Upper lobe of left lung (tissue), 6 donors: ENCODE data around the gene LINC00305. TPM values are rescaled to one million over a fixed set of nuclear protein-coding genes. Genes with fewer than 3 reads are reported as not detected.

Experiments
- ATAC-seq, 2 donors: fragments of 200-7000 bp; cut with Tn5 transposase; one replicate each; pipeline ENCODE4 v1.9.1; 2022; ENCODE audit warnings: mild to moderate bottlenecking in 2 of 2, moderate library complexity in 2 of 2; ENCODE audit not compliant: low FRiP score in 2 of 2
- DNase-seq, 2 donors: peaks; one replicate each; pipeline ENCODE4 v3.0.0-alpha.2; 2019 to 2020
- H3K27ac ChIP-seq, 4 donors: fragments of 200-600 bp; sonication (generic); one replicate each; pipeline ENCODE4 v1.5.1; 2016 to 2019
- H3K27me3 ChIP-seq, 4 donors: fragments of 200-600 bp; sonication (generic); one replicate each; pipeline ENCODE4 v1.5.1; 2017 to 2019
- H3K36me3 ChIP-seq, 4 donors: fragments of 200-600 bp; sonication (generic); one replicate each; pipeline ENCODE4 v1.5.1; 2016 to 2019
- H3K4me1 ChIP-seq, 4 donors: fragments of 200-600 bp; sonication (generic); one replicate each; pipeline ENCODE4 v1.5.1; 2018 to 2019
- H3K4me3 ChIP-seq, 4 donors: fragments of 200-600 bp; sonication (generic); one replicate each; pipeline ENCODE4 v1.5.1; 2017 to 2019; ENCODE audit warnings: mild to moderate bottlenecking in 2 of 4, moderate library complexity in 1 of 4
- H3K9me3 ChIP-seq, 4 donors: fragments of 200-600 bp; sonication (generic); one replicate each; pipeline ENCODE4 v1.5.1; 2018 to 2019
- EP300 ChIP-seq, 4 donors: sonication (generic); formaldehyde crosslinking; IDR thresholded peaks; one replicate each; pipeline ENCODE4 v1.5.1; 2017; ENCODE audit warnings: antibody characterized with exemption in 4 of 4, control low read depth in 2 of 4
- POLR2A ChIP-seq, 4 donors: fragments of 450-650 bp; IDR thresholded peaks; one replicate each; pipeline ENCODE4 v1.5.1; 2016 to 2017; ENCODE audit warnings: antibody characterized with exemption in 4 of 4, mild to moderate bottlenecking in 2 of 4
- POLR2AphosphoS5 ChIP-seq, 2 donors: sonication (generic); formaldehyde crosslinking; IDR thresholded peaks; one replicate each; pipeline ENCODE4 v1.5.1; 2017; ENCODE audit warnings: antibody characterized with exemption in 2 of 2
- WGBS, 2 donors: methylation state at CpG; one replicate each; pipeline ENCODE4 v1.1.5; 2017 to 2018; 5-methylcytosine and 5-hydroxymethylcytosine counted together
- total RNA-seq, 6 donors: library from RNA; depleted of rRNA in 4 of 6; stranded (reverse); fragments of >200 nt in 4 of 6; gene quantifications; one replicate each; pipeline versions ENCODE4 v1.1.0 to v1.2.1, GENCODE V29; 2016 to 2021
- TF ChIP-seq, protein P1 (sequence below), 6 experiments: fragments of 450-650 bp in 4 of 6; fragments of 200-600 bp in 2 of 6; sonication (generic) in 2 of 6; IDR thresholded peaks; one replicate each; pipeline ENCODE4 v1.5.1; 2016 to 2019; ENCODE audit warnings: antibody characterized with exemption in 6 of 6
- donor health status: DM: no; HTN: no; CAD: no; lungs with moderate emphysema.
- donor health status: DM: no; HTN: yes; CAD: no; lungs with severe emphysema.

Gene LINC00305
- total RNA-seq, 6 donors from 2014 or later, result not detected

- Histone ChIP-seq H3K27ac (no peak overlapping the region), H3K4me1 (peaks cover 0 to 4% (median 0%) of the 10 kb centered on the region in 4 donors), H3K4me3 (no peak overlapping the region), H3K9me3 (no peaks in the 10 kb centered on the region), H3K36me3 (no peaks in the 10 kb centered on the region), H3K27me3 (no peaks in the 10 kb centered on the region)
- no peak for TF ChIP-seq POLR2A (IDR thresholded peaks at IDR 0.05)
- TF ChIP-seq EP300 (IDR thresholded peaks at IDR 0.05), result no peak
- no peak for TF ChIP-seq POLR2AphosphoS5 (IDR thresholded peaks at IDR 0.05)
- TF ChIP-seq, protein P1, sequence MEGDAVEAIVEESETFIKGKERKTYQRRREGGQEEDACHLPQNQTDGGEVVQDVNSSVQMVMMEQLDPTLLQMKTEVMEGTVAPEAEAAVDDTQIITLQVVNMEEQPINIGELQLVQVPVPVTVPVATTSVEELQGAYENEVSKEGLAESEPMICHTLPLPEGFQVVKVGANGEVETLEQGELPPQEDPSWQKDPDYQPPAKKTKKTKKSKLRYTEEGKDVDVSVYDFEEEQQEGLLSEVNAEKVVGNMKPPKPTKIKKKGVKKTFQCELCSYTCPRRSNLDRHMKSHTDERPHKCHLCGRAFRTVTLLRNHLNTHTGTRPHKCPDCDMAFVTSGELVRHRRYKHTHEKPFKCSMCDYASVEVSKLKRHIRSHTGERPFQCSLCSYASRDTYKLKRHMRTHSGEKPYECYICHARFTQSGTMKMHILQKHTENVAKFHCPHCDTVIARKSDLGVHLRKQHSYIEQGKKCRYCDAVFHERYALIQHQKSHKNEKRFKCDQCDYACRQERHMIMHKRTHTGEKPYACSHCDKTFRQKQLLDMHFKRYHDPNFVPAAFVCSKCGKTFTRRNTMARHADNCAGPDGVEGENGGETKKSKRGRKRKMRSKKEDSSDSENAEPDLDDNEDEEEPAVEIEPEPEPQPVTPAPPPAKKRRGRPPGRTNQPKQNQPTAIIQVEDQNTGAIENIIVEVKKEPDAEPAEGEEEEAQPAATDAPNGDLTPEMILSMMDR (IDR thresholded peaks at IDR 0.05), result no peak
- DNase-seq, result no peak
- 43 to 50% methylated on average over 7 of the region's 7 CpGs for WGBS, 2 donors
- ATAC-seq, result no peak
Observed at GRCh38 chr18:64110692-64111480, 38.0 kb downstream of the LINC00305 start.

- TF ChIP-seq EP300 (IDR thresholded peaks at IDR 0.05), result no peak
- TF ChIP-seq, protein P1 (IDR thresholded peaks at IDR 0.05), result no peak
- TF ChIP-seq POLR2A (IDR thresholded peaks at IDR 0.05), result no peak
- no peak for TF ChIP-seq POLR2AphosphoS5 (IDR thresholded peaks at IDR 0.05)
- WGBS, 2 donors, result 92 to 99% methylated on average over 4 of the region's 4 CpGs
- Histone ChIP-seq H3K27me3 (no peaks in the 10 kb centered on the region), H3K4me1 (no peaks in the 10 kb centered on the region), H3K36me3 (no peaks in the 10 kb centered on the region), H3K27ac (no peak overlapping the region), H3K9me3 (no peaks in the 10 kb centered on the region), H3K4me3 (no peak overlapping the region)
- DNase-seq (no peak), ATAC-seq (no peak)
Observed at GRCh38 chr18:64103986-64104385, 44.9 kb downstream of the LINC00305 start.

DNA sequence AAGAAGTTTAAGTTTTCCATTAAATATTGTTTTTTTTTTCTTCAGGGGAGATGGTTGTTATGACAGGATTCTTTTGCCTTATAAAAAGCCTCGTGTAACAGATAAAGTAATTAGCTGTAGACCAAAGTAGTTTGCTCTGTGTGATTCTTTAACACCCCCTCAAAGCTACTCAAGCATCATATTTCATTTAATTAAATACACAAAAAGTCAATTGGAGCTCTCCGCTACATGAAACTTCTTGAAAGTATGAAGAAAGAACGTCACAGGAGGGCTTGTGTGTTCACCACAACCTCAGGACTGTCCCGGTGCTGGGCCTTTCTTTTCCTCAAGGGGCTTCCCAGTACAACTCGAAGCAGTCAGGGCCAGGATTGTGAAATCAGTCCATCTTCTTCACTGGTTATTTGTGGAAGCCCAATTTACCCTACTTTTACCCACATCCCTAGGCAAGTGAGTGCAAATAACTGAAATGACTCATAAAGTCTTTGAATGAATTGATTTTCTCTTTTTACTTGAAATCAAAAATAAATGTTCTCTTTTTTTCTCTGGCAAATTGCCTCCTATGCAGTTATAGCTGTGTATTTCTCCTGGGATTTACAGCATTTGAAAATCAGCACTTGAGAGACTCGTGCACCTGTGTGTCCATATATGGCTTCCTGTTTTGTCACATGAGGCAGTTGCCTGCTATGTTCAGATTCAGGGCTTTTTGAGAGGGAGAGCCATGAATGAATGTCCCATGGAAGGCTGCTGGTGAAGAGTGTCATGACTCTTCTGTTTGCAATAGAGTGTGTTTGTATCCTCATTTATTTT, 48.6 kb downstream of the LINC00305 start:
- Histone ChIP-seq H3K4me3 (no peak overlapping the region), H3K36me3 (no peaks in the 10 kb centered on the region), H3K27me3 (no peaks in the 10 kb centered on the region), H3K27ac (no peak overlapping the region), H3K4me1 (no peaks in the 10 kb centered on the region), H3K9me3 (no peaks in the 10 kb centered on the region)
- ATAC-seq (no peak), DNase-seq (no peak)
- TF ChIP-seq POLR2AphosphoS5 (IDR thresholded peaks at IDR 0.05) (no peak), POLR2A (IDR thresholded peaks at IDR 0.05) (no peak), EP300 (IDR thresholded peaks at IDR 0.05) (no peak)
- TF ChIP-seq, protein P1 (IDR thresholded peaks at IDR 0.05), result no peak
- 48 to 56% methylated on average over 6 of the region's 6 CpGs for WGBS, 2 donors

DNA sequence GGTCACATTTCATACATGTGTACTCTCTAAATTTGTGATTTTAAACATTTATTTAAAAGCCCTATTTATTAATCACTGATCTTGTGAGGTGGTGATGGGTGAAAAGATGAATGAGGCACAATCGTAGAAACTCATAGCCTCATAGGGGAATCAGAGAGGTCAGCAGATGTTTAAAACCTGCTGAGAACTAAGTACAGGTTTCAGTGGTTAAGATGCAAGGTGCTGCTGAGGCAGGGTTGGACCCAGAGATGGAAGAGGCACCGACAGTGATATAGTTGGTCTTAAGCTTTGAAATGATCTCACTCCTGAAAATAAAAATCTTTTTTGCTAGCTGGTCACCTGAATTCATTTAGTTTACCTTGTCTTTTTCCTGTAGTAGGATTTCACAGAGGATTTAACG, 49.6 kb downstream of the LINC00305 start:
- no peak for DNase-seq
- no peaks in the 10 kb centered on the region for H3K27me3 ChIP-seq
- H3K36me3 ChIP-seq, result no peaks in the 10 kb centered on the region
- ATAC-seq, result no peak
- H3K4me1 ChIP-seq, result no peaks in the 10 kb centered on the region
- TF ChIP-seq POLR2A (IDR thresholded peaks at IDR 0.05), result no peak
- TF ChIP-seq, protein P1 (IDR thresholded peaks at IDR 0.05), result no peak
- TF ChIP-seq EP300 (IDR thresholded peaks at IDR 0.05), result no peak
- no peak for TF ChIP-seq POLR2AphosphoS5 (IDR thresholded peaks at IDR 0.05)
- H3K27ac ChIP-seq, result no peak overlapping the region
- no peak overlapping the region for H3K4me3 ChIP-seq
- no peaks in the 10 kb centered on the region for H3K9me3 ChIP-seq
- WGBS, 2 donors, result 88 to 93% methylated on average over 3 of the region's 3 CpGs
